IPS-18c (cell line): ENCODE measurements around the gene PARL.

ENCODE experiments used
- H3K4me3 ChIP-seq: 2 replicates; pipeline ENCODE4 v1.7.0; 2013; ENCODE audit warnings: low read depth, mild to moderate bottlenecking, low read length, moderate library complexity; ENCODE audit not compliant: insufficient read depth
- H3K9me3 ChIP-seq: one replicate; pipeline ENCODE4 v1.6.1; 2013; ENCODE audit warnings: mild to moderate bottlenecking, low read length, moderate library complexity; ENCODE audit not compliant: control insufficient read depth, insufficient read depth

The PARL gene

GRCh38 chr3:183814240-183814639 lies 70.4 kb downstream of the PARL start:
- Histone ChIP-seq H3K9me3 (no peaks in the 10 kb centered on the region), H3K4me3 (no peak overlapping the region)

DNA sequence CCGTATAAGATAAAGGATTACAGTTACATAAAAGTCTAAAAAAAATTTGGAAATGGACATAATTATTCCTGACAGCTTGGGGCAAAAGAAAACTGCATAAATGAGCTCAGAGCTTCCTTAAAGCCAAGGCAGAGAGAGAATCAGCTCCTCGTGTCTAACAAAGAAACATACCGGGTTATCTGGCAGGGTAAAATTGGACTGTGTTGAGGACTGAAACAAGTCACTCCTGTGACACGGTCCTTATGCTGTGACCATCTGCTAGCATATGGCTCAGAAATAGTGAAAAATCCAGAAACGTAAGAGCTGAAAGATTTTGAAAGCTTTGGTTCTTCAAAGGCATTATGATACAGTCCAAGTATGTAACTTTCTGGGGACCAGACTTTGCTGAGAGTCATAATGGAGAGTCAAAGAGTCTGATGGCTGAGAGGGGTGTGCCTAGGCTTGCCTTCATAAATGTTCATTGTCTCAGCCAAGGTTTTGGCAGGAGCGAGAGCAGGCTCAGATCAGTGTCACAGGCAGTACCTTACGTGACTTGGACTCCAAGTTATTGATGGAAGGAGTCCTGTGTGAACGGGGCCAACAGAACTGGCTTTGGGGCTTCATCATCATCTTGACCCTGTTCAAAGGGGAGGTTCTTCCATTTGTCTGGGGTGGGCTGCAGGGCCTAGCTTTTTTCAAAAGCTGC lies 71.8 kb downstream of the PARL start:
- Histone ChIP-seq H3K4me3 (no peak overlapping the region), H3K9me3 (no peaks in the 10 kb centered on the region)

DNA sequence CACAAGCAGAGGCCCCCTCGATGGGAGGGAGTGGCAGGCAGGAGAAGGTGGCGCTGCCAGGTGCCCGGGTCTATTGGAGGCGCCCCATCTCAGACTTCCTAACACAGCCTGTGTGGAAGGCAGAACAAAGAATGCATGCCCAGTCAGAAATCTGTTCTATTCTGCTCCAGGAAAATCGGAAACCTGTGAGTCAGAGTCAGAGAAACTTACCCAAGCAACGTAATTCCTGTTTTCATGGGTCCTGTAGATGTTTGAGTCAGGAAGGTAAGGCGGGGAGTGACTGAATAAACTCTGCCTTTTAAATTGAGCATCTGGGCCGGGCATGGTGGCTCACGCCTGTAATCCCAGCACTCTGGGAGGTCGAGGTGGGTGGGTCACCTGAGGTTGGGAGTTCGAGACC lies 73.0 kb downstream of the PARL start:
- no peaks in the 10 kb centered on the region for H3K9me3 ChIP-seq

GRCh38 chr3:183810643-183811594 lies 73.8 kb downstream of the PARL start:
- H3K9me3 ChIP-seq = no peaks in the 10 kb centered on the region
- H3K4me3 ChIP-seq = no peak overlapping the region

More for the DNA sequence above, 73.0 kb downstream of the PARL start:
- H3K4me3 ChIP-seq = no peak overlapping the region

DNA sequence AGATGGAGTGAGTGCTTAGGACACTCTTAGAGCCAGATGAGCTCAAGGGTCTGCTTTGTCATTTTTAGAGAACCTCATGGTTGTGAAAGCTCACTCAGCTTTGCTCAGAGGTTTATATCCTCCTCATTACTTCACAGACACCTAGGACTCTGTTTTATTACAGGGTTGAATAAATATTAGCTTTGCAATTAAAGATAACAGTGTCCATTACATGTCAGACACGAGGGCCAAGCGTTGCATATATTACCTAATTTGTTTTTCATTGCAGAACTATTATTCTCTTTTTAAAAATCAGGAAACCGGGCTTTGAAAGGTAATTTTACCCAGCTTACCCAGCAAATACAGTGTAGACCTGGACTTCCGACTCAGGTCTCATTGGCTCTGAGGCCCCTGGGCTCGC lies 75.4 kb downstream of the PARL start:
- peaks cover 2% of the 10 kb centered on the region for H3K9me3 ChIP-seq
- no peak overlapping the region for H3K4me3 ChIP-seq

- peaks cover 2% of the 10 kb centered on the region for H3K9me3 ChIP-seq
- H3K4me3 ChIP-seq = no peak overlapping the region
Observed at GRCh38 chr3:183808355-183808754, 76.3 kb downstream of the PARL start.

DNA sequence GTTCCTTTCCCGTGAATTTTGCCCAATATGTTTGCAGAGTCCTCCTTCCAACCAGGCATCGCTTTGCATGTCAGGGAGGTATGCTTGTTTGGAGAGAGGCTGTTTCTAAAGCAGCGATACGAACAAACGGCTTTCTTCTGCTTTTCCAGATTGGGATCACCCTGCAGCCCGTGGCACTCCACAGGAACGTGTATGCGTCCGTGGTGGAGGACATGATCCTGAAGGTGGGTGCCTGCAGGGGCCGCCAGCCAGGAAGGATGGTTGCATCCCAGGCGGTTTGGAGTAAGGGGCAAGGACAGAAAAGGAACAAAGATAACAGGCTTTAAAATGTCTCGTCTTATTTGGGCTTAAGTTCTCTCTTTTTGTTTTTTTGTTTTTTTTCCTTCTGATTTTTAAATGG lies 76.8 kb downstream of the PARL start:
- Histone ChIP-seq H3K9me3 (peaks cover 2% of the 10 kb centered on the region), H3K4me3 (no peak overlapping the region)

- H3K9me3 ChIP-seq = peaks cover 2% of the 10 kb centered on the region
- no peak overlapping the region for H3K4me3 ChIP-seq
Observed at GRCh38 chr3:183807209-183807728, 77.4 kb downstream of the PARL start.

- Histone ChIP-seq H3K4me3 (no peak overlapping the region), H3K9me3 (peaks cover 4% of the 10 kb centered on the region)
Observed at GRCh38 chr3:183802989-183803388, 81.7 kb downstream of the PARL start.

- no peak overlapping the region for H3K4me3 ChIP-seq
Observed at GRCh38 chr3:183801601-183802000, 83.1 kb downstream of the PARL start.

DNA sequence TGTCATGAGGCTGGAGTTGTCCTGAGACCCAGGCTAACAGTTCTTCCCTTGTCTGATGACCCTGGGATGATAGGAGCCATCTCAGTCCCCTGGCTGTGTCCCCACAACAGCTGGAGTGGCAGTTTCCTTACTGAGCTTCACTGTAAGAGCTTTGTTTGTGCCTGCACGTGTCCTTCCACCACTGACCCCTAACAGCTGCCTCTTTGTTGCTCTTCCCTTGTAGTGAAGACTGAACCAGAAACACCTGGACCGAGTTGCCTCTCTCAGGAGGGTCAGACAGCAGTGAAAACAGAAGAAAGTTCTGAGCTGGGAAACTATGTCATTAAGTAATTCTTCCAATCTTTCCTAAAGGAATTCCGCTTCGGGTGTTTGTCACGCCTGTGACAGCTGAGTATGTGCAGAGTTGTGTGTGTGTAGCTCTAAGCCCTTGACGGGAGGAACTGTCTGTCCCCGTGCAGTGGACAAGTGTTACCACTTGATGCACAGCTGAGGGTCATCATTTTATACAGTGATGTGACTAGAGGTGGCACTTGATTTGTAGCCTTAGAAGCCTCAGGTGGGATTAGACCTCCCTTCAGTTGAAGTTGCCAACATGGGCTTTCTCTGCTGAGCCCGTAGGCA lies 84.3 kb downstream of the PARL start:
- peaks cover 4% of the 10 kb centered on the region for H3K9me3 ChIP-seq
- H3K4me3 ChIP-seq = no peak overlapping the region

More at GRCh38 chr3:183801601-183802000, 83.1 kb downstream of the PARL start:
- peaks cover 4% of the 10 kb centered on the region for H3K9me3 ChIP-seq

GRCh38 chr3:183799461-183799860 lies 85.2 kb downstream of the PARL start:
- H3K9me3 ChIP-seq = peaks cover 2% of the 10 kb centered on the region
- no peak overlapping the region for H3K4me3 ChIP-seq

DNA sequence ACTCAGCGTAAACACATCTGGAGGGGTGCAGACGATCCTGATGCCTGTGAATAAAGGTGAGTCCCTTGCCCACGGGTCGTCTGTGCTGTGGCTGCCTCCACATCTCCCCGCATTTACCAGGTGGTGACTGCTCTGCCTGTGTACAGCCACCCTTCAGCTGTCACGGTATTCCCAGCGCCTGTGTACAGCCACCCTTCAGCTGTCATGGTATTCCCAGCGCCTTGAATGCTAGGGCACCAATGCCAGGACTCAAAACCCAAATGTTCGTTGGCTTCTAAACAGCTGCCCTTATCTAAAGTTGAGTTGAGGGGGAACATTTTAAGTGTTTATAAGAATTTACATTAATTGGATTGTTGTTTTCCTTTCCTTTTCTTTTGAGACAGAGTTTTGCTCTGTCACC lies 86.7 kb downstream of the PARL start:
- no peak overlapping the region for H3K4me3 ChIP-seq
- H3K9me3 ChIP-seq = peaks cover 2% of the 10 kb centered on the region

DNA sequence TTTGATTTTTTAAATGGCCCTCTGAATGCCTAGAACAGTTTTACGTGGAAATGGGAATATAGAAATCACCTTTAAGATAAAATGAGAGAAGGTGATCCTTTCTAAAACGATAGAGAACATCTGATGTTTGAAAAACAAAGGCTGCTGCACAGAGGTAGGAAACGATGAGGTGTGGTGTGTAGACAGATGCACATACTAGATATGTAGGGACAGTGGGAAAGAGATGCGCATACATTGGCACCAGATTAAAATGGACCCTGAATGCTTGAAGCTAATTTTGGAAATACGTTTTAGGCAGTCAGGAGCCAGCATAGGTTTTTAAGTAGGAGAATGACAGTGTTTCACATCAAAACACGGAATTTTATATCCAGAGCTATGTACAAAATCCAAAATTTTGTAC lies 88.3 kb downstream of the PARL start:
- H3K4me3 ChIP-seq = no peak overlapping the region

GRCh38 chr3:183794452-183794851 lies 90.2 kb downstream of the PARL start:
- Histone ChIP-seq H3K9me3 (peaks cover 2% of the 10 kb centered on the region), H3K4me3 (no peak overlapping the region)

More for the DNA sequence above, 88.3 kb downstream of the PARL start:
- peaks cover 2% of the 10 kb centered on the region for H3K9me3 ChIP-seq

DNA sequence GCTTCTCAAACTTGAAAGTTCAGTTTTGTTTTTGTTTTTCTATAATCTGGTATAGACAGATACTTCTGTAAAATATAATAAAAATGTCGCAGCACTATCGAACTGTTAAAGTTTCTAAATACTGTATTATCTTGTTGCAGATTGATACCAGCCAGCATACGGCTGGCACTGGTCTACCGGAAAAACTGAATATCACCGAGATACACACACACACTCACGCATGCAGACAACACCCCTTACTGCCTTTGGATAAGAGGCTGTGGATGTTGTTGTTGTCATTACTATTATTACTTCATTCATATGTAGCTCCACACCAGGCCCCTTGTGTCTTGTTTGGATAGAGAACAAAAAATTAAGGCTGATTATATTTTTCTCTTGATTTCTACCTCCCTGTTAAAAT lies 91.7 kb downstream of the PARL start:
- Histone ChIP-seq H3K9me3 (no peaks in the 10 kb centered on the region), H3K4me3 (no peak overlapping the region)

DNA sequence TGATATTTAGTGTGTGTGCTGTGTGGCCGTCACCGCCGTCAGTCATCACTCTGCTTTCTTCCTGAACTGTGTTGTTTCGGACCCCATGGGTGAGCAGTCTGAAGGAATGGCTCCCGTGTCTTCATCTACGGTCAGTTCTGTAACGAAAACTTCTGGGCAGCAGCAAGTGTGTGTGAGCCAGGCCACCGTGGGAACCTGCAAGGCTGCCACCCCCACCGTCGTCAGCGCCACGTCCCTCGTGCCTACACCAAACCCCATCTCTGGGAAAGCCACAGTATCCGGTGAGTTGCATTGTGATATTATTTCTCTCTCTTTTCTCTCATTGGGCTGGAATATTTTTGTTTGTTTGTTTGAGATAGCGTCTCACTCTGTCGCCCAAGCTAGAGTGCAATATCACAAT lies 94.0 kb downstream of the PARL start:
- H3K4me3 ChIP-seq = no peak overlapping the region

More for the DNA sequence above, 94.0 kb downstream of the PARL start:
- H3K9me3 ChIP-seq = no peaks in the 10 kb centered on the region
